Psoas muscle (tissue), 8 donors: ENCODE measurements around the gene AQP5. TPM values are rescaled to one million over a fixed set of nuclear protein-coding genes. Genes with fewer than 3 reads are reported as not detected.

Experiments used
- ATAC-seq, 4 donors: fragments of 200-7000 bp; cut with Tn5 transposase; one replicate each; pipeline ENCODE4 v1.9.1; 2020; ENCODE audit warnings: moderate library complexity in 3 of 4, mild to moderate bottlenecking in 2 of 4
- DNase-seq, 2 donors: peaks; one replicate each; pipeline ENCODE4 v3.0.0-alpha.2; 2020
- H3K27ac ChIP-seq: fragments of 200-600 bp; one replicate; pipeline ENCODE4 v1.8.0; 2022
- H3K27me3 ChIP-seq, 3 donors: fragments of 200-600 bp in 1 of 3; one replicate each; pipeline versions ENCODE4 v1.6.1 to v1.8.0; 2013 to 2022; ENCODE audit warnings: low read length in 2 of 3, mild to moderate bottlenecking in 2 of 3, moderate library complexity in 1 of 3; ENCODE audit not compliant: insufficient read depth in 3 of 3
- H3K36me3 ChIP-seq, 2 donors: fragments of 200-600 bp in 1 of 2; one replicate each; pipeline versions ENCODE4 v1.6.1 to v1.8.0; 2013 to 2022; ENCODE audit warnings: low read depth in 1 of 2, mild to moderate bottlenecking in 1 of 2, moderate library complexity in 1 of 2; ENCODE audit not compliant: insufficient read depth in 1 of 2
- H3K4me1 ChIP-seq: fragments of 200-600 bp; one replicate; pipeline ENCODE4 v1.8.0; 2022
- H3K4me3 ChIP-seq: fragments of 200-600 bp; one replicate; pipeline ENCODE4 v1.8.0; 2022; ENCODE audit warnings: mild to moderate bottlenecking
- H3K9me3 ChIP-seq: fragments of 200-600 bp; one replicate; pipeline ENCODE4 v1.8.0; 2022
- CTCF ChIP-seq: fragments of 200-600 bp; IDR thresholded peaks from one replicate; pipeline ENCODE4 v1.8.0; 2022; ENCODE audit warnings: antibody characterized with exemption
- WGBS, 3 donors: extraction: QIAGEN DNeasy Blood & Tissue Kit; methylation state at CpG; one replicate each; pipeline versions ENCODE4 v1.1.6 to v1.1.7; 2013; 5-methylcytosine and 5-hydroxymethylcytosine counted together
- intact Hi-C, 2 donors: fragments of 100-400 bp; cut with DNase I; formaldehyde crosslinking; loops; one replicate each; pipeline versions ENCODE4 v1.11.0 to v1.14.2; 2022
- polyA plus RNA-seq, 3 donors: library from polyadenylated mRNA; stranded (reverse); fragments of 200-250 nt; gene quantifications; one replicate each; pipeline ENCODE4 v1.2.3, GENCODE V29; 2013
- total RNA-seq, 4 donors: library from RNA; stranded (reverse); fragmentation: NEBNext Ultra II Directional in 2 of 4; extraction: Animal tissue kit (Norgen Biotek cat#: 25700) in 2 of 4; gene quantifications; one replicate each; pipeline versions ENCODE4 v1.2.1 to v1.2.4, GENCODE V29; 2021 to 2023
- donor health status: healthy with polysubstance abuse.
- donor health status: DM: no; HTN: no; CAD: no; lungs with moderate emphysema.
- donor health status: Bipolar disorder and iron deficiency.
- donor health status: healthy.
- donor health status: DM: yes; HTN: yes; CAD: no.
- donor health status: DM: no; HTN: no; CAD: no.
- donor health status: DM: no; HTN: no; CAD: no.
- donor health status: DM: yes; HTN: yes; CAD: no.

Gene AQP5
- total and polyA plus RNA-seq, 7 donors, result 0.05 TPM; not detected in 6

- DNase-seq (no peak), ATAC-seq (no peak)
- H3K27me3 ChIP-seq, result peaks cover 0 to 1% (median 0%) of the 10 kb centered on the region in 3 donors
- intact Hi-C loops, result loop anchor here in 1 of 2 donors (5.0 kb wide), 1 partner anchor 82 kb away; no protein-coding TSS in a partner anchor
- H3K4me3 ChIP-seq, result no peak overlapping the region
- no peaks in the 10 kb centered on the region for H3K9me3 ChIP-seq
- H3K36me3 ChIP-seq, result no peaks in the 10 kb centered on the region
- no peaks in the 10 kb centered on the region for H3K4me1 ChIP-seq
- TF ChIP-seq CTCF, result no peak
- H3K27ac ChIP-seq, result no peak overlapping the region
- WGBS, 3 donors, result 89 to 94% (median 94%) methylated on average over 13 of the region's 13 CpGs
These were observed 12.5 kb upstream of the AQP5 start for GRCh38 chr12:49948866-49949845.

- Histone ChIP-seq H3K27me3 (peaks cover 0 to 8% (median 3%) of the 10 kb centered on the region in 3 donors), H3K4me1 (no peaks in the 10 kb centered on the region), H3K4me3 (no peak overlapping the region), H3K36me3 (no peaks in the 10 kb centered on the region), H3K9me3 (no peaks in the 10 kb centered on the region), H3K27ac (no peak overlapping the region)
- no peak for TF ChIP-seq CTCF
- intact Hi-C loops, result loop anchor here in 1 of 2 donors (5.0 kb wide), 1 partner anchor 83 kb away; no protein-coding TSS in a partner anchor
- DNase-seq, result no peak
- WGBS, 3 donors, result 96 to 98% (median 98%) methylated on average over 3 of the region's 3 CpGs
- no peak for ATAC-seq
These were observed 11.8 kb upstream of the AQP5 start for GRCh38 chr12:49949866-49950265.

GRCh38 chr12:49950273-49951251 is 11.1 kb upstream of the AQP5 start, which contains the start of gene AQP2:
Gene AQP2, plus strand, starts transcription at chr12:49950737. Its CDS starts 94 bp downstream, at chr12:49950831.
- WGBS, 3 donors, result 80 to 89% (median 81%) methylated on average over 31 to 32 of the region's 32 CpGs
- Histone ChIP-seq H3K27ac (no peak within 1 kb of the TSS), H3K4me3 (no peak within 1 kb of the TSS), H3K4me1 (no peaks in the 10 kb centered on the region), H3K36me3 (no peaks in the 10 kb centered on the region), H3K27me3 (peaks cover 0 to 15% (median 3%) of the 10 kb centered on the region in 3 donors), H3K9me3 (no peaks in the 10 kb centered on the region)
- intact Hi-C loops, result no loop called here
- TF ChIP-seq CTCF, result no peak
- DNase-seq, result no peak
- ATAC-seq, result no peak

GRCh38 chr12:49951411-49952240 is 10.0 kb upstream of the AQP5 start:
- TF ChIP-seq CTCF, result no peak
- intact Hi-C loops, result no loop called here
- 81 to 86% (median 84%) methylated on average over 14 of the region's 14 CpGs for WGBS, 3 donors

More at GRCh38 chr12:49951411-49952240, 10.0 kb upstream of the AQP5 start:
- no peaks in the 10 kb centered on the region for H3K36me3 ChIP-seq
- H3K4me1 ChIP-seq, result no peaks in the 10 kb centered on the region
- no peaks in the 10 kb centered on the region for H3K9me3 ChIP-seq
- H3K27ac ChIP-seq, result no peak overlapping the region
- no peak overlapping the region for H3K4me3 ChIP-seq
- peaks cover 0 to 19% (median 13%) of the 10 kb centered on the region in 3 donors for H3K27me3 ChIP-seq
- DNase-seq (no peak), ATAC-seq (no peak)
